ENCODE data around the gene CEBPG. TPM values are rescaled to one million over a fixed set of nuclear protein-coding genes. Genes with fewer than 3 reads are reported as not detected.

CEBPG gene
- total RNA-seq, 4 donors from 2014 or later = 18.5 to 31.6 (median 26.8) TPM

- Histone ChIP-seq H3K27ac (peak overlapping the region in 1 of 4 donors; percentile 34), H3K4me1 (peaks cover 0 to 19% (median 0%) of the 10 kb centered on the region in 3 donors), H3K27me3 (peaks cover 0 to 12% (median 0%) of the 10 kb centered on the region in 4 donors), H3K36me3 (no peaks in the 10 kb centered on the region), H3K9me3 (no peaks in the 10 kb centered on the region), H3K4me3 (no peak overlapping the region)
- intact Hi-C loops (cut with DNase I) = no loop called here
- 32 to 37% methylated on average over 7 to 8 of the region's 8 CpGs for WGBS, 2 donors
- TF ChIP-seq CTCF (IDR thresholded peaks at IDR 0.05) (no peak), POLR2A (IDR thresholded peaks at IDR 0.05) (no peak)
- no peak for DNase-seq
These were observed 34.2 kb upstream of the CEBPG start for GRCh38 chr19:33339016-33339984.

- 74 to 75% methylated on average over 2 of the region's 2 CpGs for whole genome bisulfite sequencing, 2 donors
These were observed 32.5 kb upstream of the CEBPG start for GRCh38 chr19:33340991-33341390.

GRCh38 chr19:33343301-33343700 is 30.2 kb upstream of the CEBPG start:
- H3K27ac ChIP-seq = no peak overlapping the region
- peaks cover 0 to 26% (median 0%) of the 10 kb centered on the region in 3 donors for H3K4me1 ChIP-seq
- WGBS, 2 donors = 78 to 91% methylated on average over 2 of the region's 2 CpGs

More at GRCh38 chr19:33340991-33341390, 32.5 kb upstream of the CEBPG start:
- DNase-seq = no peak
- Histone ChIP-seq H3K4me1 (peaks cover 0 to 26% (median 0%) of the 10 kb centered on the region in 3 donors), H3K27me3 (peaks cover 0 to 26% (median 0%) of the 10 kb centered on the region in 4 donors), H3K9me3 (no peaks in the 10 kb centered on the region), H3K27ac (no peak overlapping the region), H3K4me3 (no peak overlapping the region), H3K36me3 (no peaks in the 10 kb centered on the region)
- TF ChIP-seq CTCF (IDR thresholded peaks at IDR 0.05) (no peak), POLR2A (IDR thresholded peaks at IDR 0.05) (no peak)
- intact Hi-C loops (cut with DNase I) = no loop called here

GRCh38 chr19:33343859-33344572 is 29.5 kb upstream of the CEBPG start:
- Histone ChIP-seq H3K27ac (no peak overlapping the region), H3K4me3 (no peak overlapping the region), H3K36me3 (no peaks in the 10 kb centered on the region), H3K9me3 (no peaks in the 10 kb centered on the region), H3K4me1 (peaks cover 0 to 26% (median 0%) of the 10 kb centered on the region in 3 donors), H3K27me3 (peaks cover 0 to 37% (median 0%) of the 10 kb centered on the region in 4 donors)
- 20 to 23% methylated on average over 12 of the region's 12 CpGs for WGBS, 2 donors
- intact Hi-C loops (cut with DNase I) = no loop called here
- DNase-seq = no peak
- TF ChIP-seq POLR2A (IDR thresholded peaks at IDR 0.05) (no peak), CTCF (IDR thresholded peaks at IDR 0.05) (no peak)

More at GRCh38 chr19:33343301-33343700, 30.2 kb upstream of the CEBPG start:
- Histone ChIP-seq H3K4me3 (no peak overlapping the region), H3K36me3 (no peaks in the 10 kb centered on the region), H3K9me3 (no peaks in the 10 kb centered on the region), H3K27me3 (peaks cover 0 to 37% (median 0%) of the 10 kb centered on the region in 4 donors)
- TF ChIP-seq CTCF (IDR thresholded peaks at IDR 0.05) = no peak
- TF ChIP-seq POLR2A (IDR thresholded peaks at IDR 0.05) = no peak
- DNase-seq = no peak
- intact Hi-C loops (cut with DNase I) = no loop called here

All from esophagus squamous epithelium (tissue), 5 donors.